22Rv1 (cell line): ENCODE data around the gene EIF4E2.

Experiments
- H3K27ac ChIP-seq: fragments of 450-650 bp; 2 replicates; pipeline ENCODE4 v1.5.1; 2017
- CTCF ChIP-seq: fragments of 450-650 bp; IDR thresholded peaks from 2 replicates; pipeline ENCODE4 v1.5.1; 2017; ENCODE audit warnings: mild to moderate bottlenecking
- ZFX ChIP-seq: fragments of 450-650 bp; IDR thresholded peaks from 2 replicates; pipeline ENCODE4 v1.6.1; 2017; ENCODE audit warnings: antibody characterized with exemption, borderline replicate concordance

Gene EIF4E2

GRCh38 chr2:232581725-232582124 lies 31.2 kb downstream of the EIF4E2 start:
- no peak for TF ChIP-seq ZFX
- TF ChIP-seq CTCF, result no peak
- no peak overlapping the region for H3K27ac ChIP-seq

GRCh38 chr2:232584238-232584637 lies 33.7 kb downstream of the EIF4E2 start:
- no peak overlapping the region for H3K27ac ChIP-seq
- TF ChIP-seq CTCF (no peak), ZFX (no peak)

- no peak for TF ChIP-seq CTCF
- no peak for TF ChIP-seq ZFX
- H3K27ac ChIP-seq, result no peak overlapping the region
Observed at GRCh38 chr2:232586943-232587505, 36.5 kb downstream of the EIF4E2 start.

GRCh38 chr2:232587512-232587911 lies 37.0 kb downstream of the EIF4E2 start:
- H3K27ac ChIP-seq, result no peak overlapping the region
- no peak for TF ChIP-seq CTCF
- TF ChIP-seq ZFX, result no peak

- H3K27ac ChIP-seq, result no peak overlapping the region
Observed at GRCh38 chr2:232588031-232588430, 37.5 kb downstream of the EIF4E2 start.

GRCh38 chr2:232588680-232589585 lies 38.4 kb downstream of the EIF4E2 start:
- no peak overlapping the region for H3K27ac ChIP-seq
- TF ChIP-seq ZFX (no peak), CTCF (no peak)

More at GRCh38 chr2:232588031-232588430, 37.5 kb downstream of the EIF4E2 start:
- no peak for TF ChIP-seq ZFX
- TF ChIP-seq CTCF, result no peak
